Esophagus muscularis mucosa (tissue), 4 donors: ENCODE data around the gene SYNJ2. TPM values are rescaled to one million over a fixed set of nuclear protein-coding genes. Genes with fewer than 3 reads are reported as not detected.

Experiments
- DNase-seq: peaks from one replicate; pipeline ENCODE4 v3.0.0-alpha.2; 2017; ENCODE audit errors: extremely low spot score
- H3K27ac ChIP-seq, 4 donors: fragments of 200-600 bp; sonication (generic); replicated peaks in 1 of 4; 1 replicate in 3 of 4; 2 replicates in 1 of 4; pipeline ENCODE4 v1.5.1; 2016 to 2019; ENCODE audit warnings: mild to moderate bottlenecking in 1 of 4
- H3K27me3 ChIP-seq, 4 donors: fragments of 200-600 bp; sonication (generic); one replicate each; pipeline versions ENCODE4 v1.5.1 to v1.6.0; 2016 to 2019
- H3K36me3 ChIP-seq, 4 donors: fragments of 200-600 bp; sonication (generic); one replicate each; pipeline ENCODE4 v1.5.1; 2016 to 2019
- H3K4me1 ChIP-seq, 4 donors: fragments of 200-600 bp; sonication (generic); one replicate each; pipeline ENCODE4 v1.5.1; 2016 to 2019
- H3K4me3 ChIP-seq, 4 donors: fragments of 200-600 bp; sonication (generic); 1 replicate in 2 of 4; 2 replicates in 2 of 4; pipeline ENCODE4 v1.5.1; 2016 to 2019; ENCODE audit warnings: mild to moderate bottlenecking in 4 of 4, moderate library complexity in 1 of 4
- H3K9me3 ChIP-seq, 4 donors: fragments of 200-600 bp; sonication (generic); 1 replicate in 3 of 4; 2 replicates in 1 of 4; pipeline ENCODE4 v1.5.1; 2016 to 2019
- EP300 ChIP-seq: sonication (generic); formaldehyde crosslinking; IDR thresholded peaks from one replicate; pipeline ENCODE4 v1.6.1; 2017; ENCODE audit warnings: antibody characterized with exemption
- POLR2A ChIP-seq: fragments of 450-650 bp; IDR thresholded peaks from one replicate; pipeline ENCODE4 v1.6.1; 2017; ENCODE audit warnings: antibody characterized with exemption, moderate library complexity, mild to moderate bottlenecking, low read depth
- POLR2AphosphoS5 ChIP-seq, 2 donors: sonication (generic); formaldehyde crosslinking; IDR thresholded peaks; one replicate each; pipeline ENCODE4 v1.6.1; 2017; ENCODE audit warnings: antibody characterized with exemption in 2 of 2
- WGBS: methylation state at CpG from one replicate; pipeline ENCODE4 v1.1.5; 2018; 5-methylcytosine and 5-hydroxymethylcytosine counted together
- intact Hi-C: fragments of 100-400 bp; cut with DNase I; formaldehyde crosslinking; loops from one replicate; pipeline ENCODE4 v1.15.1; 2023
- total RNA-seq, 4 donors: library from RNA; depleted of rRNA; stranded (reverse); fragments of >200 nt; gene quantifications; one replicate each; pipeline versions ENCODE4 v1.1.0 to v1.2.1, GENCODE V29; 2016
- TF ChIP-seq, protein P1 (sequence below), 3 experiments: fragments of 200-600 bp in 2 of 3; fragments of 450-650 bp in 1 of 3; sonication (generic) in 2 of 3; IDR thresholded peaks; one replicate each; pipeline ENCODE4 v1.5.1; 2017 to 2019; ENCODE audit warnings: antibody characterized with exemption in 3 of 3, mild to moderate bottlenecking in 2 of 3, moderate library complexity in 1 of 3

Gene SYNJ2
- total RNA-seq, 4 donors from 2014 or later: 17.0 to 25.3 (median 25.1) TPM

DNA sequence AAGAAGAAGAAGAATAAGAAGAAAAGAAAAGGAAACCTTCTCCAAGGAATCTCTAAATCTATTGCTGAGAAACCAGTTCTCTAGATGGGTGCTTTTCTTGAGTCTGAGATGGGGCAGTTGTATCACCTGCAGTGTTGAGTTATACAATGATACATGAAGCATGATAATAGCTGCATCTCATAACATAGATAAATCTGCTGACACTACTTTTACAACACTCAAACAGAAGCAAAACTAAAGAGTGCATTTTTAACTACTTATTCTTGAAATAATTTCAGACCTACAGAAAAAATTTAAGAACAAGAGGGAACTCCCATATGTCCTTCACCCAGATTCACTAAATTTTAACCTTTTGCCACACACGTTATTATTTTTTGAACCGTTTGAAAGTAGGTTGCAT is 70.3 kb downstream of the SYNJ2 start:
- intact Hi-C loops: no loop called here
- H3K9me3 ChIP-seq: no peaks in the 10 kb centered on the region
- peaks cover 0 to 39% (median 11%) of the 10 kb centered on the region in 4 donors for H3K36me3 ChIP-seq
- H3K4me1 ChIP-seq: peaks cover 0 to 4% (median 0%) of the 10 kb centered on the region in 4 donors
- TF ChIP-seq, protein P1, sequence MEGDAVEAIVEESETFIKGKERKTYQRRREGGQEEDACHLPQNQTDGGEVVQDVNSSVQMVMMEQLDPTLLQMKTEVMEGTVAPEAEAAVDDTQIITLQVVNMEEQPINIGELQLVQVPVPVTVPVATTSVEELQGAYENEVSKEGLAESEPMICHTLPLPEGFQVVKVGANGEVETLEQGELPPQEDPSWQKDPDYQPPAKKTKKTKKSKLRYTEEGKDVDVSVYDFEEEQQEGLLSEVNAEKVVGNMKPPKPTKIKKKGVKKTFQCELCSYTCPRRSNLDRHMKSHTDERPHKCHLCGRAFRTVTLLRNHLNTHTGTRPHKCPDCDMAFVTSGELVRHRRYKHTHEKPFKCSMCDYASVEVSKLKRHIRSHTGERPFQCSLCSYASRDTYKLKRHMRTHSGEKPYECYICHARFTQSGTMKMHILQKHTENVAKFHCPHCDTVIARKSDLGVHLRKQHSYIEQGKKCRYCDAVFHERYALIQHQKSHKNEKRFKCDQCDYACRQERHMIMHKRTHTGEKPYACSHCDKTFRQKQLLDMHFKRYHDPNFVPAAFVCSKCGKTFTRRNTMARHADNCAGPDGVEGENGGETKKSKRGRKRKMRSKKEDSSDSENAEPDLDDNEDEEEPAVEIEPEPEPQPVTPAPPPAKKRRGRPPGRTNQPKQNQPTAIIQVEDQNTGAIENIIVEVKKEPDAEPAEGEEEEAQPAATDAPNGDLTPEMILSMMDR (IDR thresholded peaks at IDR 0.05): no peak
- TF ChIP-seq POLR2AphosphoS5 (IDR thresholded peaks at IDR 0.05): no peak
- TF ChIP-seq POLR2A: no peak
- TF ChIP-seq EP300: no peak
- H3K27ac ChIP-seq: no peak overlapping the region
- 85% methylated on average over 2 of the region's 2 CpGs for WGBS
- H3K27me3 ChIP-seq: no peaks in the 10 kb centered on the region
- no peak for DNase-seq
- H3K4me3 ChIP-seq: no peak overlapping the region

GRCh38 chr6:158053377-158054313 is 72.0 kb downstream of the SYNJ2 start:
- 50% methylated on average over 2 of the region's 2 CpGs for WGBS
- DNase-seq: no peak
- Histone ChIP-seq H3K4me1 (peaks cover 0 to 4% (median 0%) of the 10 kb centered on the region in 4 donors), H3K36me3 (peaks cover 0 to 42% (median 13%) of the 10 kb centered on the region in 4 donors), H3K9me3 (no peaks in the 10 kb centered on the region), H3K4me3 (no peak overlapping the region), H3K27me3 (no peaks in the 10 kb centered on the region), H3K27ac (no peak overlapping the region)
- intact Hi-C loops: no loop called here
- TF ChIP-seq POLR2A (no peak), POLR2AphosphoS5 (IDR thresholded peaks at IDR 0.05) (no peak), EP300 (no peak)
- TF ChIP-seq, protein P1 (IDR thresholded peaks at IDR 0.05): no peak

DNA sequence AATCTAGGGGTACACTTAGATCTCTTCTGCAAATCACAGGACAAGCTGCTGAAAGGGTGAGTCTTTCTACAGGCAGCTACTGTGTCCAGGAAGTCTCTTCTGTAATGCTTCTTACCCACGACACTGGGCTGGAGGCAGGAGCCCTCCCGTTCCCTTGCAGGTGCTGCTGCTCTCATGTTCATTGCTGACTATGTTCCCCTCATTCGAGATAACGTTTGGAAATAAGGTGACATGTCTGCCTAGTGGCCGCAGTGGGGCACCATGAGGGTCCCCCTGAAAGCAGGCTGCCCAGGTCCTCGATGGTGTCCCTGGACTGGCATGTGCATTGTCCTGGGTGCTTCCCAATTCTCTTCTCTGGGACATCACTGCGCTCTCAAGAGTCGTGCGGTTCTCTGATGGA is 74.7 kb downstream of the SYNJ2 start:
- Histone ChIP-seq H3K9me3 (no peaks in the 10 kb centered on the region), H3K27me3 (no peaks in the 10 kb centered on the region), H3K36me3 (peaks cover 0 to 31% (median 10%) of the 10 kb centered on the region in 4 donors), H3K27ac (no peak overlapping the region), H3K4me3 (no peak overlapping the region), H3K4me1 (peaks cover 18 to 29% (median 22%) of the 10 kb centered on the region in 4 donors)
- TF ChIP-seq, protein P1 (IDR thresholded peaks at IDR 0.05): no peak
- TF ChIP-seq POLR2A: no peak
- DNase-seq: no peak
- 92% methylated on average over 9 of the region's 9 CpGs for WGBS
- intact Hi-C loops: no loop called here

DNA sequence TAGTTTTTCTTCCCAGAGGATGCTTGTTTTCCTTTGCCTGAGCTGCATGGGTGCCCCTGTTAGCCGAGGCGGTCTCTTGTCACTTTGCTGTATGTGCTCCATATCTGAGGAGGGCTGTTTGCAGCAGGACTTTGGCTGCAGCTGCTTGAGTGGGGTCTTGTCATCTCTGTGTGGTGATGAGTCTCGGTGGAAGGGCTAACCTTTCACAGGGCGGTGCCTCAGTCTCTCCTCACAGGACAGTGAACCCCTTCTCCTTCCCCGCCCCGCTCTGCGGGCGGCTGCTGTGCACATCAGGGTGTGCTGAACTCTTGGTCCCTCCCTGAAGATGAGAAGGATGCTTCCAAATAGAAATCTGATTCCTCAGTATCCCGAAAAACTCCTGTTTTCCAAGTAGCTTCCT is 75.1 kb downstream of the SYNJ2 start:
- WGBS: 96% methylated on average over 7 of the region's 9 CpGs
- peak overlapping the region in 1 of 4 donors; percentile 21 for H3K27ac ChIP-seq
- TF ChIP-seq, protein P1 (IDR thresholded peaks at IDR 0.05): no peak
- TF ChIP-seq POLR2A: no peak
- no peak for TF ChIP-seq EP300
- no peak for TF ChIP-seq POLR2AphosphoS5 (IDR thresholded peaks at IDR 0.05)
- no peaks in the 10 kb centered on the region for H3K27me3 ChIP-seq
- no peaks in the 10 kb centered on the region for H3K9me3 ChIP-seq
- no peak for DNase-seq
- no peak overlapping the region for H3K4me3 ChIP-seq
- H3K36me3 ChIP-seq: peaks cover 0 to 32% (median 12%) of the 10 kb centered on the region in 4 donors
- H3K4me1 ChIP-seq: peaks cover 19 to 30% (median 23%) of the 10 kb centered on the region in 4 donors
- intact Hi-C loops: no loop called here
